ENCODE measurements around the gene CIBAR2.

GRCh38 chr16:85078226-85078625 lies 34.0 kb downstream of the CIBAR2 start:
- no peak for TF ChIP-seq CTCF (IDR thresholded peaks at IDR 0.05)
- no peak for TF ChIP-seq POLR2AphosphoS5 (IDR thresholded peaks at IDR 0.05)
- no peak for TF ChIP-seq POLR2A (IDR thresholded peaks at IDR 0.05)
